GM21381 (cell line): ENCODE measurements around the gene HK1.

ENCODE experiments used
- ATAC-seq: cut with Tn5 transposase; IDR thresholded peaks from one replicate; pipeline ENCODE4 v1.9.1; 2021; ENCODE audit warnings: mild to moderate bottlenecking, moderate library complexity; ENCODE audit not compliant: unreplicated experiment

HK1 gene

DNA sequence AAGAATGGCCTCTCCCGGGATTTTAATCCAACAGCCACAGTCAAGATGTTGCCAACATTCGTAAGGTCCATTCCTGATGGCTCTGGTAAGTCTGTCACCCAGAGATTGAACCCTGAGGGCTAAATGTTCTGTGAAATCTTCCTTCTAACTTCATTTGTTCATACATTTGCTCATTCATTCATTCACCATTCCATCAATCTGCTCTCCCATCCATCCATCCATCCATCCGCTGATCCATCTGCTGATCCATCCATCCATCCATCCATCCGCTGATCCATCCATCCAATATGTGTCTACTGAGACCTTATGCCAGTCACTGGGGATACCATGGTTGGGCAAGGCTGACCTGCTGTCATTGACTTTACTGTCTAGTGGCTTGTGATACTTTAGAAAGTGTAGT lies 65.6 kb downstream of the HK1 start:
- ATAC-seq: no peak

DNA sequence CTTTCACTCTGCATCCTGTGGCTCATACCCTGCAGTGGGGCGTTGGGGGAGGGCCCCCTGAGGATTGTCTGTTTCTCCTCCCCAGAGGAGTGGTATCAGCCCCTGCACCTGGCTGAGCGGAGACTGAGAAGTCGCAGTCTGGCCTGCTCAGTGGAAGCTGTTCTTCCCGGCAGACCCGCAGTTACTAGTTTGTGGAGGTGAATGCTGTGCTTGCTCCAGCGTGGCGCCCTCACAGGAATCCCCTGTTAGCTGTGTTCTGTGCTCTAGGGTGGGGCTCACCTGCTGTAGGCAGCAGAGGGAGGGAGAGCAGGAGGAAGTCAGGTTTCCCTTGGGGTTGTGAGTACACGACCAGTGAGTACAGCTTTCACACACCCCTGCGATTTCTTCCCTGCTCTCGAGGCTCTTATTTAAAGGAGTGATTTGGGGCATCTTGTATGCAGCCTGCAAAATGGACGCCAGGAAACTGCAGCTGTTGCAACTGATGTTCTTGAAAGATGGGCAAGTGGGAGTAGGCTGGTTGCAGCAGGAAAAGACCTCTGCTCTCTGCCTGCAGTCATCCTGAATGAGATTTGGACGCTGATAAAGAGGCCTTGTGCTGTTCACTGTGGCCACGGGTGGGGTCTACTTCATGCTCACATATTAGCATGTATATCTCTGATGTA lies 66.4 kb downstream of the HK1 start:
- no peak for ATAC-seq

- no peak for ATAC-seq
Measured at GRCh38 chr10:69345402-69345801, 67.1 kb downstream of the HK1 start.

DNA sequence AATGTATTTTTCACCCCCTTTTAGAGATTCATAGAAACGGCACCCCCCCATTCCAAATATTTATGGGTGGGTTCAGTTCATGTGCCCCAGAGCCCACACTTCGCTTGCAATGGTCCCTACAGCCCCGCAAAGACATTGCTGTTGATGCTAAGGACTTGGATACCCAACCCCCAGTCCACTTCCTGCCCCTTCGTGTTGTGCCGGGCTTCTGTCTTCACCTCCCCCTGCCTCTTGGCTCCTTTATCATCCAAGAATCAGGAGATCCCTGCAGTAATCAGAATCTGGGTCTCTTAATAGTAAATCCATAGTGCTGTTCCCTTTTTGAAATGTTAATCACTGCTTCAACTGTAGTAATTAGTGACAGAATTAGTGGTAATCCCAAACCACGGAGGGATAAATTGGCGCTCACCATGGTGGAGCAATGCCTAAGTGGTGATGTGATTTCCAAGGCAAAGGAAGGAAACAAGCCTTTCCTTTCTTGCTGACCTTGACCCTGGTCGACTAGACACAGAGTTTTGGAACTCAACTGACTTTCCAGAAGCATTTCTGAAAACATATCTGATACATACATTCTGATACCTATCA lies 67.7 kb downstream of the HK1 start:
- no peak for ATAC-seq

GRCh38 chr10:69346776-69347175 lies 68.5 kb downstream of the HK1 start:
- ATAC-seq: no peak

- no peak for ATAC-seq
Measured at GRCh38 chr10:69348816-69349541, 70.7 kb downstream of the HK1 start.

DNA sequence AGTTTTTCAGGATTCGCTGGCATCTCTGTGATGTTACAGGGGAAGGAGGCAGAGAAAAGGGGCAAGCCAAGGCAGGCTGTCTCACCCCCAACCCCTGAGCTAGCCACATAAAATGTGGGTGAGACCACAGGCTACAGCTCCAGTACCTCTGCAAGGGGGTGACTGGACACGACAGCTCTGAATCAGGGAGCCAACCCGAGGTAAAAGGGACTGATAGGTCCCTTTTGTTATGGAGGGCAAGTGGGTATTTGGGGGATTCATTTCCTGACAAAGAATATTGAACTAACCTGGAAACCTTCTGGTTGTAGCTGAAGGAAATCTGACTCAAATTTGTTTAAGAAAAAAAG lies 71.2 kb downstream of the HK1 start:
- no peak for ATAC-seq

GRCh38 chr10:69351589-69351988 lies 73.3 kb downstream of the HK1 start:
- ATAC-seq: no peak

- ATAC-seq: no peak
Measured at GRCh38 chr10:69352569-69353264, 74.4 kb downstream of the HK1 start.

GRCh38 chr10:69353977-69354635 lies 75.8 kb downstream of the HK1 start:
- ATAC-seq: no peak

GRCh38 chr10:69356187-69356586 lies 77.9 kb downstream of the HK1 start:
- ATAC-seq: no peak

DNA sequence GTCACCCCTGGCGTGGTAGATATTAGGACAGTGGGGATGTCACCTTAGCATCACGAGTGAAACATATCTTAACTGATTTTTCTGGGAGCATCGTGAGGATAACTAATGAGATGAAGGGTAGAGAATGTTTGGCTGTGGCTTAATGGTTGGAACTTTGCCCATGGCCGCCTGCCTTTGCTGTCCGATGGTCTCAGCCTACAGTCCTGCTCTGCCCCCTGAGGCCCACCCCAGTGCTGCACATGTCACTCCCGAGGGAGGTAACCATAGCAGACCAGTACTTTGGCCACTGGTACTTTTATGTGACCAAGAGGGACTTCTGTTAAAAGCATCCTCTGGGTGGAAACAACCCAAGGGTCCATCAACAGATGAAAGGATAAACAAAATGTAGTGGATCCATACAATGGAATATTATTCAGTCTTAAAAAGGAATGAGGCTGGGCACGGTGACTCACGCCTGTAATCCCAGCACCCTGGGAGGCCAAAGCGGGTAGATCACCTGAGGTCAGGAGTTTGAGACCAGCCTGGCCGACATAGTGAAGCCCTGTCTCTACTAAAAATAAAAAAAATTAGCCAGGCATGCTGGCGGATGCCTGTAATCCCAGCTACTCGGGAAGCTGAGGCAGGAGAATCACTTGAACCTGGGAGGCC lies 80.0 kb downstream of the HK1 start:
- no peak for ATAC-seq

DNA sequence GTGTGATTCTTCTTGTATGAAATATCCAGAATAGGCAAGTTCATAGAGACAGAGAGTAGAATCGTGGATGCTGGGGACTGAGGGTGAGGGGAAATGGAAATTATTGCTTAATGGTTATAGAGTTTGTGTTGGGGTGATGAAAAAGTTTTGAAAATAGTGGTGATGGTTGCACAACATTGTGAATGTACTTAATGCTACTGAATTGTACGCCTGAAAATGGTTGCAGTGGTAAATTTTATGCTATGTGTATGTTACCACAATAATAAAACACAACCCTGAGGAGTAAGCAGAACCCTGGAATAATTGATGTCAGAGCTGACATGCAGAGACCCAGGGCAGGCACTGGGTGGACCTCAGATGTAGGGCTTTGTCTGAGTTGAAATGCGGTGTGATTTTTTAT lies 80.9 kb downstream of the HK1 start:
- ATAC-seq: no peak

GRCh38 chr10:69359594-69359993 lies 81.3 kb downstream of the HK1 start:
- ATAC-seq: no peak

- no peak for ATAC-seq
Measured at GRCh38 chr10:69360485-69361302, 82.4 kb downstream of the HK1 start.

DNA sequence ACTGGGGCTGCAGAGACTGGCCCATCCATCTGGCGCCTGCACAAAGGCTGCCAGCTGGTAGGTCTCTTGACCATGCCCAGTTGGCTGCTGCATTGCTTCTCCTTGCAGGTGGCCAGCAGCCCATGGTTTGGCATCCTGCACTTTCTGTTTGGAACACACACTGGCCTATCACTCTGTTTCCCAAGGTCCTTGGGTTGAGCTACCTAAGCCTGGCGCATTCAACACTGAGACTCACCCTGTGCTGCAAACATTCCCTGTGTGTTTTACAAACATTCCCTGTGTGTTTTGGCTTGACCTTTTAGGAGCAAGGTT lies 83.0 kb downstream of the HK1 start:
- no peak for ATAC-seq

- no peak for ATAC-seq
Measured at GRCh38 chr10:69362471-69362954, 84.2 kb downstream of the HK1 start.

- ATAC-seq: no peak
Measured at GRCh38 chr10:69363666-69364065, 85.4 kb downstream of the HK1 start.

DNA sequence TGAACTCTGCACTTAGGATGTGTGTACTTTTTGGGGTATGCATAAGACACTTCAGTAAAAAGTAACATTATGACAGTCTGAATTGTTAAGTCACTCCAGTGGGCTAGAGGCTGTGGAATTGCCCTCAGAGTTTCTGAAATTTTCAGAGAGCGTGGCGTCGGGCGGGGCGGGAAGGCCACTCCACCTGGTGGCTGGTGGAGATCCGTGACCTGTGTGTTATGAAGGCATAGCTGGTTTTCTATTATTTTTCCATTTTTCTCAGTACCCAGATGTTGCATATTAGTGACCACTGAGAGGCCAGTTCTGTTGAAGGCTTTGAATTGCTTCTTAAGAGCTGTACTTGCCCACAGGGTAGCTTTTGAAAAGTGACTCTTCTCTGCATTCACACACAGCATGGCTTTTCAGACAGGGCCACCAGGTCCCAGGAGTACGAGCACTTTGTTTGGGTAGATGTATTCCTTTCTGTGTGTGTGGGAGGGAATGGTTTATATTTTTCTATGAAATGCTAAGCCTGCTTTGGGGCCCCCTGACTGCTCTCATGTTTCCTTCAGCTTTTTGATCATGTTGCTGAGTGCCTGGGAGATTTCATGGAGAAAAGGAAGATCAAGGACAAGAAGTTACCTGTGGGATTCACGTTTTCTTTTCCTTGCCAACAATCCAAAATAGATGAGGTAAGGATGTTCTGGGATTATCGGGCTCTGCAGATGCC lies 86.1 kb downstream of the HK1 start:
- no peak for ATAC-seq
